Neural cell (in vitro differentiated cells): ENCODE measurements around the gene AHCYL1. TPM values are rescaled to one million over a fixed set of nuclear protein-coding genes. Genes with fewer than 3 reads are reported as not detected.
A peak's percentile ranks its signal among the peaks of the same experiment; 100 is the strongest.

ENCODE experiments used
- H2AFZ ChIP-seq: fragments of 200-600, 300-800 bp; sonication (generic), shearing (Covaris generic); 2 replicates; pipeline ENCODE4 v1.6.0; 2014; ENCODE audit warnings: low read depth, mild to moderate bottlenecking, antibody characterized with exemption, low read length, moderate library complexity
- H3F3A ChIP-seq: fragments of 200-600 bp; shearing (Covaris generic); 2 replicates; pipeline ENCODE4 v1.6.1; 2016; ENCODE audit warnings: mild to moderate bottlenecking, moderate library complexity, mixed read lengths, antibody characterized with exemption, low read length; ENCODE audit not compliant: insufficient read depth, poor library complexity, severe bottlenecking
- H3K27ac ChIP-seq: fragments of 200-600, 300-800 bp; sonication (generic), shearing (Covaris generic); 2 replicates; pipeline ENCODE4 v1.5.1; 2014; ENCODE audit warnings: mild to moderate bottlenecking, low read length, moderate library complexity
- H3K27me3 ChIP-seq: fragments of 300-800, 200-600 bp; sonication (generic), shearing (Covaris generic); 2 replicates; pipeline ENCODE4 v1.6.0; 2014; ENCODE audit warnings: mild to moderate bottlenecking, low read depth, low read length, moderate library complexity; ENCODE audit not compliant: insufficient read depth
- H3K36me3 ChIP-seq: fragments of 300-800, 200-600 bp; sonication (generic), shearing (Covaris generic); 2 replicates; pipeline ENCODE4 v1.5.1; 2014; ENCODE audit warnings: mild to moderate bottlenecking, antibody characterized with exemption, low read length, moderate library complexity; ENCODE audit not compliant: insufficient read depth
- H3K4me2 ChIP-seq: fragments of 300-800, 200-600 bp; sonication (generic), shearing (Covaris generic); 2 replicates; pipeline ENCODE4 v1.6.0; 2014; ENCODE audit warnings: mild to moderate bottlenecking, low read length
- H3K4me3 ChIP-seq: fragments of 300-800, 200-600 bp; sonication (generic), shearing (Covaris generic); 2 replicates; pipeline ENCODE4 v1.5.1; 2014; ENCODE audit warnings: mild to moderate bottlenecking, low read length, moderate library complexity
- H3K79me2 ChIP-seq: fragments of 200-600 bp; shearing (Covaris generic); replicated peaks from 2 replicates; pipeline ENCODE4 v1.6.0; 2014; ENCODE audit warnings: mild to moderate bottlenecking, low read length, moderate library complexity; ENCODE audit not compliant: insufficient read depth
- H3K9ac ChIP-seq: fragments of 300-800, 200-600 bp; sonication (generic), shearing (Covaris generic); 2 replicates; pipeline ENCODE4 v1.6.1; 2016; ENCODE audit warnings: mild to moderate bottlenecking, low read length, mixed read lengths
- H3K9me2 ChIP-seq: fragments of 200-600 bp; shearing (Covaris generic); 2 replicates; pipeline ENCODE4 v1.6.1; 2016; ENCODE audit warnings: mild to moderate bottlenecking, low read length, mixed read lengths; ENCODE audit not compliant: insufficient read depth
- H3K9me3 ChIP-seq: fragments of 200-600, 300-800 bp; sonication (generic), shearing (Covaris generic); 2 replicates; pipeline ENCODE4 v1.6.1; 2016; ENCODE audit warnings: mild to moderate bottlenecking, mixed run types, low read length, moderate library complexity, mixed read lengths
- H4K20me1 ChIP-seq: fragments of 200-600 bp; shearing (Covaris generic); 2 replicates; pipeline ENCODE4 v1.6.1; 2016; ENCODE audit warnings: mild to moderate bottlenecking, mixed run types; ENCODE audit not compliant: insufficient read depth
- CTCF ChIP-seq: fragments of 450-650 bp; IDR thresholded peaks from 2 replicates; pipeline ENCODE4 v1.5.1; 2014; ENCODE audit warnings: antibody characterized with exemption, mild to moderate bottlenecking, moderate library complexity; ENCODE audit not compliant: poor library complexity, severe bottlenecking
- EP300 ChIP-seq: fragments of 450-650 bp; conservative IDR thresholded peaks from 2 replicates; pipeline ENCODE4 v1.6.1; 2014; ENCODE audit warnings: antibody characterized with exemption, mild to moderate bottlenecking, moderate library complexity; ENCODE audit not compliant: poor library complexity, severe bottlenecking
- EZH2 ChIP-seq: fragments of 200-600, 300-800 bp; shearing (Covaris generic), sonication (generic); IDR thresholded peaks from 2 replicates; pipeline ENCODE4 v1.6.1; 2014; ENCODE audit warnings: antibody characterized with exemption, low read length, borderline replicate concordance, mild to moderate bottlenecking; ENCODE audit not compliant: insufficient read depth, poor library complexity, severe bottlenecking
- MXI1 ChIP-seq: fragments of 450-650 bp; conservative IDR thresholded peaks from 2 replicates; pipeline ENCODE4 v1.6.1; 2014; ENCODE audit warnings: antibody characterized with exemption, mild to moderate bottlenecking; ENCODE audit not compliant: poor library complexity, severe bottlenecking
- POLR2AphosphoS5 ChIP-seq: IDR thresholded peaks from 2 replicates; pipeline ENCODE4 v1.6.1; 2012
- RAD21 ChIP-seq: fragments of 450-650 bp; conservative IDR thresholded peaks from 2 replicates; pipeline ENCODE4 v1.6.1; 2014; ENCODE audit warnings: antibody characterized with exemption, mild to moderate bottlenecking, moderate library complexity
- REST ChIP-seq: IDR thresholded peaks from 2 replicates; pipeline ENCODE4 v1.6.1; 2012; ENCODE audit warnings: borderline replicate concordance
- SMC3 ChIP-seq: fragments of 450-650 bp; conservative IDR thresholded peaks from 2 replicates; pipeline ENCODE4 v1.6.1; 2014; ENCODE audit warnings: antibody characterized with exemption, mild to moderate bottlenecking, moderate library complexity; ENCODE audit not compliant: poor library complexity
- TAF1 ChIP-seq: IDR thresholded peaks from 2 replicates; pipeline ENCODE4 v1.6.1; 2012; ENCODE audit warnings: low read depth
- polyA plus RNA-seq: library from polyadenylated mRNA; depleted of rRNA; stranded (reverse); fragments of >200 nt; gene quantifications from 2 replicates; pipeline ENCODE4 v1.2.3, GENCODE V29; 2014

Gene AHCYL1
- polyA plus RNA-seq, 1 donor from 2014 or later, result 48.7 TPM

GRCh38 chr1:110033421-110033820, 48.9 kb downstream of the AHCYL1 start (continued):
- TF ChIP-seq REST, result no peak

- Histone ChIP-seq H3K9me2 (no peaks in the 10 kb centered on the region), H3K27me3 (no peaks in the 10 kb centered on the region), H3K4me3 (peak overlapping the region; percentile 95), H3K9me3 (no peaks in the 10 kb centered on the region), H2AFZ (peak overlapping the region; percentile 96), H3K79me2 (peaks cover 27% of the 10 kb centered on the region), H3K27ac (peak overlapping the region; percentile 93), H4K20me1 (no peaks in the 10 kb centered on the region), H3K9ac (peak overlapping the region; percentile 97), H3K4me2 (peak overlapping the region; percentile 53), H3K36me3 (peaks cover 6% of the 10 kb centered on the region), H3F3A (no peaks in the 10 kb centered on the region)
- no peak for TF ChIP-seq REST
- no peak for TF ChIP-seq CTCF
- TF ChIP-seq POLR2AphosphoS5, result no peak
- no peak for TF ChIP-seq SMC3
- TF ChIP-seq RAD21, result no peak
- TF ChIP-seq EZH2, result no peak
- no peak for TF ChIP-seq EP300
- TF ChIP-seq TAF1, result no peak
- no peak for TF ChIP-seq MXI1
Measured at GRCh38 chr1:110034040-110034450, 49.5 kb downstream of the AHCYL1 start.
